ENCODE measurements around the gene HPS4.

The HPS4 gene

GRCh38 chr22:26463688-26464087 is 19.9 kb downstream of the HPS4 start:
- no peak for DNase-seq

- DNase-seq: no peak
Observed at GRCh38 chr22:26463101-26463661, 20.4 kb downstream of the HPS4 start.

- no peak for DNase-seq
Observed at GRCh38 chr22:26462641-26463040, 20.9 kb downstream of the HPS4 start.

- no peak for DNase-seq
Observed at GRCh38 chr22:26462051-26462450, 21.5 kb downstream of the HPS4 start.

- no peak for DNase-seq
Observed at GRCh38 chr22:26461188-26461810, 22.3 kb downstream of the HPS4 start.

GRCh38 chr22:26460202-26460601 is 23.4 kb downstream of the HPS4 start:
- no peak for DNase-seq

- DNase-seq: no peak
Observed at GRCh38 chr22:26457661-26458272, 25.8 kb downstream of the HPS4 start.

- no peak for DNase-seq
Observed at GRCh38 chr22:26453812-26454500, 29.6 kb downstream of the HPS4 start.

GRCh38 chr22:26453216-26453615 is 30.4 kb downstream of the HPS4 start:
- no peak for DNase-seq

- no peak for DNase-seq
Observed at GRCh38 chr22:26452236-26453016, 31.2 kb downstream of the HPS4 start.

- no peak for DNase-seq
Observed at GRCh38 chr22:26450453-26451185, 33.0 kb downstream of the HPS4 start.

GRCh38 chr22:26448941-26449340 is 34.6 kb downstream of the HPS4 start:
- no peak for DNase-seq

- no peak for DNase-seq
Observed at GRCh38 chr22:26448334-26448733, 35.2 kb downstream of the HPS4 start.

- no peak for DNase-seq
Observed at GRCh38 chr22:26447584-26448329, 35.8 kb downstream of the HPS4 start.

GRCh38 chr22:26446808-26447515 is 36.6 kb downstream of the HPS4 start:
- DNase-seq: no peak

GRCh38 chr22:26445577-26446275 is 37.9 kb downstream of the HPS4 start:
- no peak for DNase-seq

- DNase-seq: no peak
Observed at GRCh38 chr22:26444777-26445176, 38.8 kb downstream of the HPS4 start.

GRCh38 chr22:26443901-26444690 is 39.5 kb downstream of the HPS4 start:
- no peak for DNase-seq

- DNase-seq: no peak
Observed at GRCh38 chr22:26442086-26442756, 41.4 kb downstream of the HPS4 start.
